H9 (cell line): ENCODE measurements around the gene EPS8. TPM values are rescaled to one million over a fixed set of nuclear protein-coding genes. Genes with fewer than 3 reads are reported as not detected.

Experiments
- DNase-seq: peaks from one replicate; pipeline ENCODE4 v3.0.0-alpha.2; 2017
- H2AFZ ChIP-seq: one replicate; pipeline ENCODE4 v1.6.1; 2013; ENCODE audit warnings: mild to moderate bottlenecking, low read length, control low read depth, moderate library complexity
- H2AK5ac ChIP-seq: 2 replicates; pipeline ENCODE4 v1.6.1; 2013; ENCODE audit warnings: low read length, control low read depth, mixed read lengths; ENCODE audit not compliant: insufficient read length
- H2BK120ac ChIP-seq: one replicate; pipeline ENCODE4 v1.6.1; 2013; ENCODE audit warnings: low read depth, mild to moderate bottlenecking, low read length, control low read depth, inconsistent platforms; ENCODE audit not compliant: poor library complexity, severe bottlenecking
- H2BK12ac ChIP-seq: 2 replicates; pipeline ENCODE4 v1.6.1; 2013; ENCODE audit warnings: low read length, control low read depth, mixed read lengths, low read depth; ENCODE audit not compliant: insufficient read length
- H2BK15ac ChIP-seq: 2 replicates; pipeline ENCODE4 v1.6.1; 2013; ENCODE audit warnings: low read depth, low read length, control low read depth
- H2BK20ac ChIP-seq: one replicate; pipeline ENCODE4 v1.6.1; 2013; ENCODE audit warnings: low read depth, mild to moderate bottlenecking, low read length, control low read depth, inconsistent platforms; ENCODE audit not compliant: poor library complexity, severe bottlenecking
- H2BK5ac ChIP-seq: 2 replicates; pipeline ENCODE4 v1.6.1; 2013; ENCODE audit warnings: low read length, control low read depth, mixed read lengths; ENCODE audit not compliant: insufficient read length
- H3K14ac ChIP-seq: 2 replicates; pipeline ENCODE4 v1.6.1; 2013; ENCODE audit warnings: low read length, control low read depth; ENCODE audit not compliant: insufficient read depth
- H3K18ac ChIP-seq: 2 replicates; pipeline ENCODE4 v1.6.1; 2013; ENCODE audit warnings: low read depth, mild to moderate bottlenecking, mixed read lengths, low read length, control low read depth; ENCODE audit not compliant: insufficient read length
- H3K23ac ChIP-seq: 2 replicates; pipeline ENCODE4 v1.6.1; 2013; ENCODE audit warnings: low read length, control low read depth, mixed read lengths, low read depth; ENCODE audit not compliant: insufficient read length
- H3K23me2 ChIP-seq: 2 replicates; pipeline ENCODE4 v1.6.1; 2013; ENCODE audit warnings: low read depth, mild to moderate bottlenecking, mixed read lengths, low read length, control low read depth; ENCODE audit not compliant: insufficient read length, poor library complexity, severe bottlenecking
- H3K27ac ChIP-seq: 2 replicates; pipeline ENCODE4 v1.5.1; 2013; ENCODE audit warnings: low read length, control low read depth, mixed read lengths, low read depth; ENCODE audit not compliant: insufficient read length
- H3K27me3 ChIP-seq: 2 replicates; pipeline ENCODE4 v1.6.1; 2013; ENCODE audit warnings: low read length, control low read depth, inconsistent platforms; ENCODE audit not compliant: insufficient read depth
- H3K4ac ChIP-seq: 2 replicates; pipeline ENCODE4 v1.6.1; 2013; ENCODE audit warnings: low read depth, mild to moderate bottlenecking, control low read depth, inconsistent platforms, low read length, moderate library complexity
- H3K4me1 ChIP-seq: 2 replicates; pipeline ENCODE4 v1.6.1; 2013; ENCODE audit warnings: low read length, control low read depth, inconsistent platforms; ENCODE audit not compliant: insufficient read depth
- H3K4me2 ChIP-seq: 2 replicates; pipeline ENCODE4 v1.6.1; 2013; ENCODE audit warnings: low read length, control low read depth, mixed read lengths; ENCODE audit not compliant: insufficient read length, insufficient read depth
- H3K56ac ChIP-seq: 2 replicates; pipeline ENCODE4 v1.6.1; 2013; ENCODE audit warnings: low read depth, mild to moderate bottlenecking, mixed read lengths, low read length, control low read depth; ENCODE audit not compliant: insufficient read length
- H3K79me1 ChIP-seq: 2 replicates; pipeline ENCODE4 v1.6.1; 2013; ENCODE audit warnings: low read depth, mild to moderate bottlenecking, moderate library complexity, low read length, control low read depth, inconsistent platforms; ENCODE audit not compliant: insufficient read depth, poor library complexity, severe bottlenecking
- H3K79me2 ChIP-seq: 2 replicates; pipeline ENCODE4 v1.6.1; 2013; ENCODE audit warnings: low read length, control low read depth, inconsistent platforms; ENCODE audit not compliant: insufficient read depth
- H3K9ac ChIP-seq: 2 replicates; pipeline ENCODE4 v1.6.1; 2013; ENCODE audit warnings: low read length, control low read depth, mixed read lengths; ENCODE audit not compliant: insufficient read length; ENCODE audit errors: extremely low read depth
- H3K9me3 ChIP-seq: one replicate; pipeline ENCODE4 v1.6.1; 2013; ENCODE audit warnings: low read depth, low read length, inconsistent platforms; ENCODE audit not compliant: control insufficient read depth
- H3T11ph ChIP-seq: one replicate; pipeline ENCODE4 v1.6.1; 2013; ENCODE audit warnings: mild to moderate bottlenecking, low read length, control low read depth, inconsistent platforms
- H4K20me1 ChIP-seq: one replicate; pipeline ENCODE4 v1.6.1; 2013; ENCODE audit not compliant: control insufficient read depth, insufficient read length, insufficient read depth
- H4K5ac ChIP-seq: 2 replicates; pipeline ENCODE4 v1.6.1; 2013; ENCODE audit warnings: low read depth, mild to moderate bottlenecking, mixed read lengths, low read length, control low read depth; ENCODE audit not compliant: insufficient read length
- H4K8ac ChIP-seq: replicated peaks from 2 replicates; pipeline ENCODE4 v1.6.1; 2013; ENCODE audit warnings: low read length, control low read depth, mixed read lengths, low read depth; ENCODE audit not compliant: insufficient read length
- H4K91ac ChIP-seq: 2 replicates; pipeline ENCODE4 v1.6.1; 2013; ENCODE audit warnings: low read depth, mild to moderate bottlenecking, moderate library complexity, mixed read lengths, low read length, control low read depth; ENCODE audit not compliant: insufficient read length
- H3K27ac Mint-ChIP-seq, 3 experiments: 2 replicates in 2 of 3; 3 replicates in 1 of 3; pipeline ENCODE4 v1.8.0; 2020 to 2021; ENCODE audit warnings: mixed read lengths in 3 of 3, mild to moderate bottlenecking in 1 of 3, moderate library complexity in 1 of 3
- H3K27me3 Mint-ChIP-seq: 2 replicates; pipeline ENCODE4 v1.8.0; 2021; ENCODE audit warnings: low read depth, mild to moderate bottlenecking, moderate library complexity, mixed read lengths
- H3K36me3 Mint-ChIP-seq, 3 experiments: 2 replicates in 2 of 3; 3 replicates in 1 of 3; pipeline ENCODE4 v1.8.0; 2020 to 2021; ENCODE audit warnings: low read depth in 3 of 3, mixed read lengths in 3 of 3; ENCODE audit not compliant: insufficient read depth in 1 of 3
- H3K4me1 Mint-ChIP-seq, 2 experiments: 2 replicates each; pipeline ENCODE4 v1.8.0; 2020; ENCODE audit warnings: mixed read lengths in 2 of 2
- H3K4me3 Mint-ChIP-seq, 2 experiments: 2 replicates in 1 of 2; 3 replicates in 1 of 2; pipeline ENCODE4 v1.8.0; 2020 to 2021; ENCODE audit warnings: mild to moderate bottlenecking in 2 of 2, mixed read lengths in 2 of 2, moderate library complexity in 1 of 2
- H3K9me3 Mint-ChIP-seq, 2 experiments: 2 replicates in 1 of 2; 3 replicates in 1 of 2; pipeline ENCODE4 v1.8.0; 2020; ENCODE audit warnings: mild to moderate bottlenecking in 2 of 2, mixed read lengths in 2 of 2, moderate library complexity in 1 of 2
- CTCF ChIP-seq: fragments of 200-600 bp; sonication (generic); conservative IDR thresholded peaks from 3 replicates; pipeline ENCODE4 v1.8.0; 2021; ENCODE audit warnings: antibody characterized with exemption, mild to moderate bottlenecking
- WGBS: extraction: QIAGEN DNeasy Blood & Tissue Kit; methylation state at CpG from one replicate; pipeline ENCODE4 v1.1.7; 2013; ENCODE audit warnings: missing lambda C conversion rate, low lambda C conversion rate, mixed read lengths; ENCODE audit not compliant: insufficient read length; ENCODE audit errors: extremely low coverage; 5-methylcytosine and 5-hydroxymethylcytosine counted together
- total RNA-seq: library from RNA; stranded (reverse); gene quantifications from 2 replicates; pipeline ENCODE4 v1.2.1, GENCODE V29; 2021

EPS8 gene
- total RNA-seq, 1 experiment from 2014 or later = 2.2 TPM

- H4K91ac ChIP-seq = no peak overlapping the region
- DNase-seq = no peak
- Mint-ChIP-seq H3K27me3 (no peaks in the 10 kb centered on the region), H3K4me3 (no peak overlapping the region), H3K36me3 (no peaks in the 10 kb centered on the region), H3K4me1 (no peaks in the 10 kb centered on the region), H3K27ac (no peak overlapping the region), H3K9me3 (no peaks in the 10 kb centered on the region)
- no peak overlapping the region for H3K56ac ChIP-seq
- no peak overlapping the region for H3K18ac ChIP-seq
- H2BK20ac ChIP-seq = no peak overlapping the region
- H2BK120ac ChIP-seq = no peak overlapping the region
- no peak overlapping the region for H2AK5ac ChIP-seq
- H2AFZ ChIP-seq = no peak overlapping the region
- H3K4me2 ChIP-seq = no peak overlapping the region
- H3K27me3 ChIP-seq = no peaks in the 10 kb centered on the region
- H2BK12ac ChIP-seq = no peak overlapping the region
- no peaks in the 10 kb centered on the region for H3K4me1 ChIP-seq
- no peak overlapping the region for H3K9ac ChIP-seq
- no peaks in the 10 kb centered on the region for H3K79me1 ChIP-seq
- H3K23me2 ChIP-seq = no peaks in the 10 kb centered on the region
- H3K14ac ChIP-seq = no peak overlapping the region
- H3K27ac ChIP-seq = no peak overlapping the region
- 0 out of 2 replicates have a peak, but pooled peaks cover 2% of the 10 kb centered on the region for H3K79me2 ChIP-seq
- no peak overlapping the region for H2BK15ac ChIP-seq
- no peak overlapping the region for H4K5ac ChIP-seq
- no CpG with 5 or more reads among the region's 3 CpGs for WGBS
- H2BK5ac ChIP-seq = no peak overlapping the region
- no peaks in the 10 kb centered on the region for H3K9me3 ChIP-seq
- no peak for TF ChIP-seq CTCF
- no peaks in the 10 kb centered on the region for H4K20me1 ChIP-seq
- no peak overlapping the region for H3K23ac ChIP-seq
- no peak overlapping the region for H3T11ph ChIP-seq
- H3K4ac ChIP-seq = no peak overlapping the region
- H4K8ac ChIP-seq = no peak overlapping the region
These were observed 19.5 kb upstream of the EPS8 start for GRCh38 chr12:15808652-15809051.
